ENCODE measurements around the gene LDLRAD4.
"Not testable (repeated sequence)": the region's sequence is repeated elsewhere in the genome, so short reads cannot be mapped to it uniquely, and the experiment has no call there.

LDLRAD4 gene

DNA sequence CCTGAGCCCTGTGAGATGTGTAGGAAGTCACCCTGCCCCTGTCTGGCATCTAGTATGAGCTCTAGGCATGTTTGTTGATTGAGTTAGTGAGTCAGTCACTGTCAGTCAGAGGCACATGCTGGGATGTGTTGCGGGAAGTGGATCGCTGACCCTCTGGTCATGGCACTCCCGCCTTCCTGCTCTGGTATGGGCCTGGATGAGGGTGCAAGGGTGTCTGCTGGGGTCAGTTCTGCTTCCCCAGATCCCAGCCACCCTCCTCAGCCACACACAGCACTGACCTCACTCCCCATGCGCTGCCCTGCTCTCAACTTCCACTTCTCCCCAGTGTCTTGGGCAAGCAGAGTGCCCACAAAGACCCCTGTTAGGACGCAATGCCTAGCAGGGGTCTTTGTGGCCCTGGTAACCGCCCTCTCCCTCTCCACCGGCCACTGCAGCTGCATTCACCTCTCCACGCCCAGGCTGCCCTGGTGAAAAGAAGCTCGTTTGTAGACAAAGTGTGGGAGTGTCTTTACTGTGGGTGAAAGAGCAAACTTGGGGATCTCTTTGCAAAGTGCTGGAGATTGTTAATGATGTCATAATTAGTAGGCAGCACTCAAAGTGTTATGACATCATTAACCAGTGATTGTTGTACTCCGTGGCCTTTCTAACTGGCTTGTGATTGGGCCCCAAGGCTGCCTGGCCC is 252.1 kb downstream of the LDLRAD4 start:
- DNase-seq: peak in 11 of 42 donors; percentile 9 to 48 (median 38)
- intact Hi-C loops (cut with DNase I): no loop called here

DNA sequence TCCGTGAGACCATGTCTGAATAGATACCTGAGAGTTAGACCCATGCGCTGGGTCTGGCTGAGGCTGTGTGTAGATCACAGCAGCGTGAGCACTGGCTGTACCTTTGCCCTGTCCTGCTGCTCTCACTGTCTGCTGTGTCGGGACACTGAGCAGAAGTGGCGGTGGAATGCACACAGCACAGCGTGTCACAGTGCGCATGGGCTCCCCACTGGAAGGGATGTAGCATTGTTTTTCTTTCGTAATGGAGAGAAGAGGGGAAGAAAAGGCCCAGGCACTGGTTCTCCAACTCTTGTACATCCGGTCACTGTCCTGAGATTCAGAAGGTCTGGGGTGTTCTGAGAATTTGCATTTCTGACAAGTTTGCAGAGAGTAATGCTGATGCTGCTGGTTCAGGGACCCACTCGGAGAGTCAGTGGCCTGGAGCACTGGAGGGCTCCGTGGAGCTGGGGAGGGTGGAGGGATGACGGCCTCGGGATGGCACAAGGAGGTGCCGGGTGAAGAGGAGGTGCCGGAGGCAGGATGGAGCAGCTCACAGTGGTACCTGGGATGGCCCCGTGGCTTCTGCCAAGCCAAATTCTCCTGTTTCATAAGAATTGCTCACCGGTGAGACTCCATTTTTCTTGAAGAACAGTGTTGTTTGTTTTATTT is 252.8 kb downstream of the LDLRAD4 start:
- intact Hi-C loops (cut with DNase I): no loop called here
- DNase-seq: peak in 11 of 42 donors; percentile 11 to 60 (median 50)

DNA sequence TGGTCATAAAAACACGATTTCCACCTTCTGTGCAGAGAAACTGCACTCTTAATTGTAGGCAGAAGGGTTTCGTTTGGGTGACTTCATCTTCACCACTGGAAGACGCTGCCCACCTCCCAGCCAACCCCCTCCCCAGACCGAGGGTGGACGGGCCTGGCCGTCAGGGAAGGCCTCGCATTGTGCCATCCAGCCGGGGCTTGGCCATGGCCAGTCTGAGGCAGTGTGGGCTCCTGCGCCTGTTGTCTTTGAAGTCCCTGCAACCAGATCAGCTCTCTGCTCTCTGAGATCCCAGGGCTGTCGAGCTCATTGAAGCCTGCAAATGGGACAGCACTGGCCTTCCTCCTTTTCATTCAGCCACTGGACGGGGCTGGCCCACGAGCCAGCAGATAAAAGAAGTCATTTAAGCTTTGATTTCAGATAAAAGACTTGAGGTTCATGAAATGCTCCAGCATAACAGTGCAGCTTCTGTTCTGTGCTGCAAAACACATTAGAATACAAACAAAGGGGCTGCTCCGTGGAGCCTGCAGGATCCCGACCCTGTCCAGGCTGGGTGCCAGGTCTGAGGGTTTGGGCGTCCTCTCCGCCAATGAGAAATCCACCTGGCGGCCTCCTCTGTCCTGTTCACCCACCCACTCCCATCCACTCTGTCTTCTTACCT is 253.5 kb downstream of the LDLRAD4 start:
- intact Hi-C loops (cut with DNase I): no loop called here
- DNase-seq: peak in 23 of 42 donors; percentile 24 to 68 (median 51)

DNA sequence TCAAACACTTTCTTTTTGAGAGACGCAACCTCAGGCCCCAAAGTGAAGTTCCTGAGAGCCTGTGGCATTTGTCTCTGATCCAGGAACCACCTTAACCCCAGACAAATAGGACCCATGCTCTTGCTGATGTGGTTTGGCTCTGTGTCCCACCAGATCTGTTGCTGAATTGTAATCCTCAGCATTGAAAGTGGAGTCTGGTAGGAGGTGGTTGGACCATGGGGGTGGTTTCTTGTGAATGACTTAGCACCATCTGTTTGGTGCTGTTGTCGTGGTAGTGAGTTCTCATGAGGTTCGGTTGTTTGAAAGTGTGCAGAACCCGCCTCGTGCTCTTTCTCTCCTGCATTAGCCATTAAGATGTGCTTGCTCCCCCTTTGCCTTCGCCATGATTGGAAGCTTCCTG is 255.2 kb downstream of the LDLRAD4 start:
- intact Hi-C loops (cut with DNase I): no loop called here
- peak in 7 of 42 donors; percentile 2 to 19 (median 10) for DNase-seq

DNA sequence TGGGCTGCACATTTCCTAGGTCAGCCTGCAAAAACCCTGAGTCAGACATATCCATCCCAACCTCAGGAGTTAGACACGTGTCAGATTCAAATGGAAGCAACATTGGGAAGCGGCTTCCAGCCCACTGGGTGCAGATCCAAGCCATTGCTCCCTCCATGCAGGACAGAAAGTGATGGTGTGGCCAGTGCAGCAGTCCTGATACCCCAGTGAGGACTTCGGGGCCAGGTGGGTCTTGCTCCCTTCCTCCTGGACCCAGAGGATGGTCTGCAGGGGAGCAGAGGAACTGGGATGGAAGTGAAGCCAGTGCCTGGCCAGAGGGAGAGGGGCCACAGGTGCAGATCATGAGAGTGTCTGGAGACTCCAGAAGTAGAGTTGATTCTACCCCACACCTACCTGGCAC is 255.8 kb downstream of the LDLRAD4 start:
- peak in 7 of 42 donors; percentile 5 to 26 (median 22) for DNase-seq
- intact Hi-C loops (cut with DNase I): no loop called here

DNA sequence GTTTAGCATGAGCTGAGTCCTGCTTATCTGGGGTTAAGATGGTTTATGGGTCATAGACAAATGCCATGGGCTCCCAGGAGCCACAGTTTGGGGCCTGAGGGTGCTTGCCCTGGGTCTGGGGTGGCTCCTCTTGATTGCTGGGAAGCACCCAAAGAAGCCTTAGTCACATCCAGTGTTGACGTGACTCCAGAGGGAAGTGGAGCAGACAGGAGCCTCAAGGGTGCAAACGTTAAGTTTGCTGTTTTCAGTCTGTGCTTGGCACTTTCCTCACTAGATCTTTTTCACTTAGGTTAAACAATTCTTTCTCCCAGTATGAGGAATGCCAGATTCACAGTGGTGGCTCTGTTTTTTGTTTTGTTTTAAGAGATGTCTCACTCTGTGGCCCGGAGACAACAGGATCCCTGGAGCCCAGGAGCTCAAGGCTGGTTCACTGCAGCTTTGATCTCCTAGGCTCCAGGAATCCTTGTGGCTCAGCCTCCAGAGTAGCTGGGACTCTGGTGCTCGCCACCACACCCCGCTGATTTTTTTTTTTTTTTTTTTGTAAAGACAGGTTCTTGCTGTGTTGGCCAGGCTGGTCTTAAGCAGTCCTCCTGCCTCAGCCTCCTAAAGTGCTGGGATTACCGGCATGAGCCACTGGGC is 256.5 kb downstream of the LDLRAD4 start:
- DNase-seq: peak in 7 of 42 donors; percentile 5 to 29 (median 24)
- intact Hi-C loops (cut with DNase I): no loop called here

DNA sequence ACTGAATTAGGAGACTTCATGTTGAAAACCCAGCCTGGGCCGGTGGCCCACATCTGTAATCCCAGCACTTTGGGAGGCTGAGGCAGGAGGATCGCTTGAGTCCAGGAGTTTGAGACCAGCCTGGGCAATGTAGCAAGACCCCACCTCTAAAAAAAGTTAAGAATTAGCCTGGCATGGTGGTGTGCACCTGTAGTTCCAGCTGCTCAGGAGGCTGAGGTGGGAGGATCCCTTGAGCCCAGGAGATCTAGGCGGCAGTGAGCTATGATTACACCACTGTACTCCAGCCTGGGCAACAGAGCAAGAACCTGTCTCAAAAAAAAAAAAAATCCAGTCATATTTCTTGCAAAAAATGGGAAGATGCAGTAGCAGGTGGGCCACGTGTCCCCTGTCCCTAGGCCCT is 257.8 kb downstream of the LDLRAD4 start:
- intact Hi-C loops (cut with DNase I): not testable (repeated sequence)

DNA sequence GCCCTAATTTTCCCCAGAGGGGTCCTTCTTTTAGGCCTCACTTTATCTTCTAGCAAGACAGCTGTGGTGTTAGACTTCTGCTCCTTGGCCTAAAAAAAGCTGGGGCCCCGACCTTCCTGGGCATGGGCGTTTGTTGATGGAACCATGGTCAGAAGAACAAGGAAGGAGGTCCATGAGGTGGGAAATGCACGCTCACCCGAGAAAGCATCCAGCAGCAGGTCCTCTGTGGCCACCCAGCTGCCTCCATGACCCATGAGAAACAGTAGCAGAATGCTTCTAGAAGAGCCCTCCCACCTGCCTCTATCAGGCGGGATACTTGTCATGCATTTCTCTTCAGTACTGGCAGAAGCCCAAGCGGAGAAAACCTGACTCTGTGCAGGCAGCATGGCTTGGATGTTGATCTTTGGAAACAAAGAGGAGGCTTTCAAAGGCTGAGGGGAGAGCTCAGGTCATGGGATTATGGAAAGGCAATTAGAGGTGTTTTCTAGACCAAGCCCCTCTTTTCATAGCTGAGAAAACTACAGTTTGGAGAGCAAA is 258.7 kb downstream of the LDLRAD4 start:
- peak in 11 of 42 donors; percentile 14 to 62 (median 34) for DNase-seq

More for the DNA sequence above, 257.8 kb downstream of the LDLRAD4 start:
- DNase-seq: peak in 5 of 42 donors; percentile 2 to 20 (median 5)

DNA sequence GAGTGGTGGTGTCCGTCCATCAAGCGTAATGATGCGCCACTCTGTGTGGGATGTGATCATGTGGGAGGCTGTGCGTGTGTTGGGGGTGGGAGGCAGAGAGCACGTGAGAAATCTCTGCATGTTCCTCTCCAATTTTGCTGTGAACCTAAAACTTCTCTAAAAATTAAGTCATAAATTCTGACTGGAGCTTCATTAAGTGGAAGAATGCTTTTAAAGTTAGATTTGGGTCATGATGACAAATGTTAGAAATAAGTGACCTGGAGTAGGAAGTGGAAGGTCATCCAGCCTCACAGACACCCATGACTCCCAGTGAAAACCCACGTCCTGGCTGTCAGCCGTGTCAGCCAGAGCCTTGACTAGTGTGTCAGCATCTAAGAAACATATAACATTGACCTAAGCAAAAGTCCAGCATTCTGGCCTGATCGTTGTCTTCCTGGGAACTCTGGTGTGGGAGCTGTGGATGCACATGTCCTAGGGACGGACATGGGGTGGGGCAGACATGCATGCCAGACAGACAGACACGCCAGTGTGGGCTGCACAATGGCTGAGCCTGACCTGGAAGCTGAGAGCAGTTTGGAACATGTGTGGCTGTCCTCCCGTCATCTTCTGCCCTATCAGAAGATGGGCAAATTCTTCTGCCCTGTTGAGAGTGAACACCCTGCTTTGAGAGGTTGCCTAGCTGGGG is 262.2 kb downstream of the LDLRAD4 start:
- peak in 7 of 42 donors; percentile 8 to 37 (median 28) for DNase-seq

More for the DNA sequence above, 258.7 kb downstream of the LDLRAD4 start:
- intact Hi-C loops (cut with DNase I): no loop called here

DNA sequence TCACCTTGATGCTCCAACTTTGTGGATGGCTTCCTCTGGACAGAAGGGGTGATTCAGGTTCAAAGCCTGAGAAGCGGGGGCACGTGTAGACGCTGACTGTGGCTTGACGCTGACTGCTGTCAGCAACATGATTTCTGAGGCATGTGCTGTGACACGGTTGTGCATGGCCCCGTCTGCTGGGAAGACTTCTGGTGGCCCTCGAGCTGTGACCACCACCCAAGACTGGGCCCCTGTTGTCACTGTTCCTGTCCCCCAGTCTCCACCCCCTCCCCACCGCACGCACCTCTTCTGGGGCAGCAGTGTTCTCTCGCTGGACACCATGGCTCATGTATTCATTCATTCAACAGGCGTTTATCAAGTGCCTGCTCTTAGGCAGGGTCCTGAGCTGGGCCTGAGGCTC is 262.8 kb downstream of the LDLRAD4 start:
- intact Hi-C loops (cut with DNase I): no loop called here
- peak in 7 of 42 donors; percentile 2 to 34 (median 18) for DNase-seq

More for the DNA sequence above, 262.2 kb downstream of the LDLRAD4 start:
- intact Hi-C loops (cut with DNase I): no loop called here

DNA sequence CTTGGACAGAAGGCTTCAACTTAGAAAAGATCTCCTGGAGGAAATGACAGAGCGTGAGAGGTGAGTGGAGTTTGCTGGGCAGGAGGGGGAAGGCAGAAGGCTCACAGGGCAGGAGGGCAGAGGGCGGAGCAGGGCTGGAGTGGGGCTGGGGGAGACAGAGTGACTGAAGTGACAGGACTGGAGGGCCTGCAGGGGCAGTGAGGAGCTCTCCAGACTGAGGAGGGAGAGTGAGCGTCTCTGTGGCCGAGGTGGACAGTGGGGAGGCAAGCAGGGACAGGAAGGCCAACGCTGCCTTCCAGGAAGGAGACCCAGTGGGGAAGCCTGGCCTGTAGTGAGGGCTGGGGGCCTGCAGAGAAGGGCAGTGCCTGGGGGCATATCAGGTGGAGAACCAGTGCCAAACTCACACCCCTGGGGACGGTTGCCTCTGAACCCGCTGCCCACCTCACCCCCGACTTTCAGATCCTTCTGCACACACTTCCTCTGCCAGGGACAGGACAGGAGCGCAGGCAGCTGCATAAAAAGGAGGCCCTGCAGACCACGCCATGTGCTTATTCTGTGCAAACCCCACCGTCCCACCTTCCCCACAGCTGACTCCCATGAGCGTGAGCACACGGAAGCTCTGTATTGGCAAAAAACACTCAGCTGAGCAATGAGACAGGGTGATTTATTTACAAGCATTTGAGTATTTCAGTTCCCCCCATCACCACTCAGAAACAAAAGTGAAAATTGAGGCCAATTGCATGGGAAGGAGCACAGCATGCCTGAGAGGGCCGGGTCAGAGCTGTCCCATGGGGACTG is 263.5 kb downstream of the LDLRAD4 start:
- peak in 9 of 42 donors; percentile 2 to 43 (median 22) for DNase-seq
- intact Hi-C loops (cut with DNase I): no loop called here

DNA sequence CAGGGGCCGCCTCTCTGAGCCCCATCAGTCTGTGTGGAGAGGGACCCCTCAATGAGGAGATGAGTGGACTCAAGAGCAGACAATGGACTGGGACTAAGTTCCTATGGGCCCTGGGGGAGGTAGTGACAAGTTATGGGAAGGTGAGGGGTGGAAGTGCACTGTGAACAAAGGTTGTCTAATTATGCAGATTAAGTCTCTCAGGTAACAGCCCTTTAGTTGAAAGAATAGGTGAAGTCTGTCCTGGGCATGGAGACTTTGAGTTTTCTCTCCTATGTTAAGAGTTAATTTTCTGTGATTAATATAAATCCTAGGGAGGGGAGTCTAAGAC is 264.0 kb downstream of the LDLRAD4 start:
- intact Hi-C loops (cut with DNase I): no loop called here
- DNase-seq: peak in 6 of 42 donors; percentile 4 to 28 (median 16)

DNA sequence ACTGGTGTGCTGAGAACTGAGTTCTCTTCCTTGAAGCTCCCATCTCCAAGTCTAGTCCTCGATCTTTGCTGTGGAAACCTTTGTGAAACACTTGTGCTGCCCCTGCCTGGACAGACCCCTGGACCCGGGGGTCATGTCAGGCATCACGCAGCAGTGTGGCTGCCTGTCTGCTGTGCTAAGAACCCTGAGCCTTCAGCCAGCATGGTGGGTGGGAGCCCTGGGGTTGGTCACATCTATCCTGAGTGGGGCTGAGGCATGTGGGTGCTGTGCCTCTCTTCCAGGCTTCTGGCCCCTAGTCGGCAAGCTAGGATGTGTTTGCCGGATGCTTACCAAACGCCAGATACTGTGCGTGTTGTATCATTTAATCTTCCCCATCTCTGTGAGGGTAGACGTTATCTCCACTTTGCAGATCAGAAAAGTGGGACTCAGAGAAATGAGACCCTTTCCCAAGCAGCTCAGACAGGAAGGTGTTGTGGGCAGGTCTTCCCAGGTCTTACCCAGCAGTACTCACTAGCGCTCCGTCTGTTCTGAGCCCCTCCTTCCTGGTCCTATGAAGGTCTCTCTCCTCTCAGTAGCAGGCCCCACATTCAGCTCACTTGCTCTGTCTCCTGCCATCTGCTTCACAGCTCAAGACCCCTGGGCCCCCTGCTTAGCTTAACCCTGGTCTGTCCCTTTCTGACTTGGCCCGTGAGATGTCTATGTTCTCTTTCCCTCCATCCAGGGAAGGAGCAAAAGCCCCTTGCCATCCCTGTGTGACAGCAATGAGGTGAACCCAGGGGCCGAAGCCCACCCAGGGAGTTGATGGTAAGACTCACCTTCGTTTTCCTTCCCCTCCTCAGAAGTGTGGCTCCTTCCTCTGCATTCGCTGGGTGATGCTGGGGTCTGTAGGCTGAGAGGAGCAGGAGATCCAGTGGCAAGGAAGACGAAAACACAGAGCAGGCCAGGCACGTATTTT is 265.0 kb downstream of the LDLRAD4 start:
- intact Hi-C loops (cut with DNase I): no loop called here
- peak in 8 of 42 donors; percentile 9 to 43 (median 23) for DNase-seq

DNA sequence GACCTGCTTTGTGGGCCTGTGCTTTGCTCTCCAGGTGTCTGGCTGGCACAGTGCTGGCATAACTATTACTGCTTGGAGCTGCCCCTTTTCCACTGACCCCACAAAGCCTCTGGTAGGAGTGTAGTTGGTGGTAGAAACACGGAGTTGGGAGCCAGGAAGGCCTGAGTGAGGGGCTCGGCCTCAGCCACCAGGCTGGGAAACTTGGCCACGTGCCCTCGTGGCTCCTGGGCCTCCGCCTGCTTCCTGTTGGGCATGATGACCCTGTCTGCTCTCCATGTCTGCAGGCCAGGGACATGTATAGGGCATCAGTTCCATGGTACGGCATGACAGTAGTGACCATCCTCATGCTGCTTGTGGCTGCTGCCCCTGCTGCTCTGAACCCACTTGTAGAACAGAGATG is 266.6 kb downstream of the LDLRAD4 start:
- peak in 3 of 42 donors; percentile 7 to 33 (median 10) for DNase-seq
- intact Hi-C loops (cut with DNase I): no loop called here

DNA sequence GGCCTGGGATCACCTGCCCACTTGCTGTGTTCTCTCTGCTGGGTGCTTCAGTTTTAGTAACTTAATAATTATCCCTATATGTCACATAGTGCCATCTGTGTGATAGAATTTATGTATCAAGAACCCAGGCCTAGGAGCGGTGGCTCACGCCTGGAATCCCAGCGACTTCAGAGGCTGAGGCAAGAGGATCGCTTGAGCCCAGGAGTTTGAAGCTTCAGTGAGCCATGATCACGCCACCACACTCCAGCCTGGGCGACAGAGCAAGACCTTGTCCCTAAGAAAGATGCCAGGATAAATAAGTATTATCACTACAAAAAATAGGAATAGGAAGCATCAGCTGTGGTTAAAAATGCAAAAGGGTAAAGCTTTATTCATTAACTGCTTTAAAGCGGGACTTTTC is 267.0 kb downstream of the LDLRAD4 start:
- peak in 3 of 42 donors; percentile 10 to 34 (median 28) for DNase-seq
- intact Hi-C loops (cut with DNase I): no loop called here

DNA sequence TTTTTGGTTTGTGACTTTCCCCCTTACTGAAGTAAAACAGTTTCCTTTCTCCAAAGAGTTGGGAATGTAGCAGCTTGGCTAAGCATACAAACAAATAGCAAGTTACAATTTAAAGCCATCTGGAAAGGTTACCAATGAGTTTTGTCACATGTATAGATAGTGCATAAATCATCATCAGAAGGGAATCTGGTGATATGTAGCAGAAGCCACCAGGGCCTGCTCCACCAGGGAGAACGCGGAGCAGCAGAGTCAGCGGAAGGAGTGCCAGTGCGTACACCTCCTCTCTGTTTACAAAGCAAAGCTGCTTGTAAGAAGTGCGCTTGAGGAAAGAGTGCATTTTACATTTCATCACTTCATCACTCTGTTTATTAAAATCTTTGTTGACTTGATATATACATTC is 267.7 kb downstream of the LDLRAD4 start:
- intact Hi-C loops (cut with DNase I): no loop called here
- DNase-seq: peak in 3 of 42 donors; percentile 12 to 49 (median 30)

DNA sequence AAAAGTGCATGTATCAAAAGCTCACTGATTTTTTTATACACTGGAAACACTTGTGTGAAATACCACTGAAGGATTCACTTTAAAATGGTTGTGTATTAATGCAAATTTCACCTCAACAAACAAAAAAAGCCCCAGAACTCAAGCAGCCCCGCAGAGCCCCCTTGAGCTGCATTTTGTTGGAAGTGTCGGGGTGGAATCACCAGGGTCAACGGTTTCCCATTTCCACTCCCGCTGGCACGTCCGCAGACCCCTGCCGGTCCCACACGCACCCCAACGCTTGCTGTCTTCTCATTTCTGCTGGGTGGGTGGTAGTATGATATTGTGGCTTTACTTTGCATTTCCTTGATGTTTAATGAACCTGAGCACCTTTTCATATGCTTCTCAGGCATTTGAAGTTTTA is 268.1 kb downstream of the LDLRAD4 start:
- peak in 2 of 42 donors; percentile 19 to 22 for DNase-seq
- intact Hi-C loops (cut with DNase I): no loop called here
